Naive thymus-derived CD8-positive, alpha-beta T cell (primary cell): ENCODE data around the gene KPTN. TPM values are rescaled to one million over a fixed set of nuclear protein-coding genes. Genes with fewer than 3 reads are reported as not detected.

Experiments used
- ATAC-seq, 2 donors: fragments of 150-1000 bp; cut with Tn5 transposase in 1 of 2; sonication (Bioruptor Pico), chemical (Tn5 transposase) in 1 of 2; 1 replicate in 1 of 2; 2 replicates in 1 of 2; pipeline ENCODE4 v1.10.0; 2021; ENCODE audit warnings: mild to moderate bottlenecking in 2 of 2, moderate library complexity in 2 of 2
- POLR2A ChIA-PET: fragments of 350-600 bp; sonication (Branson Sonifier 250); formaldehyde crosslinking; loops from one replicate; lab custom pipeline; 2021; ENCODE audit warnings: antibody characterized with exemption; lab: Charles Lee
- DNase-seq, 10 donors: peaks; one replicate each; pipeline versions ENCODE4 v3.0.0 to v3.0.0-alpha.2; 2020 to 2022
- H3K27ac Mint-ChIP-seq, 10 donors: one replicate each; pipeline ENCODE4 v1.8.0; 2020 to 2022; ENCODE audit warnings: mild to moderate bottlenecking in 10 of 10, mixed read lengths in 10 of 10, moderate library complexity in 4 of 10, inconsistent platforms in 1 of 10
- H3K27me3 Mint-ChIP-seq, 5 donors: one replicate each; pipeline ENCODE4 v1.8.0; 2021 to 2022; ENCODE audit warnings: mixed read lengths in 5 of 5
- H3K36me3 Mint-ChIP-seq, 3 donors: one replicate each; pipeline ENCODE4 v1.8.0; 2020 to 2022; ENCODE audit warnings: mixed read lengths in 3 of 3, mild to moderate bottlenecking in 2 of 3, inconsistent platforms in 1 of 3
- H3K4me1 Mint-ChIP-seq, 4 donors: one replicate each; pipeline ENCODE4 v1.8.0; 2021 to 2022; ENCODE audit warnings: mixed read lengths in 4 of 4
- H3K4me3 Mint-ChIP-seq, 10 donors: one replicate each; pipeline ENCODE4 v1.8.0; 2020 to 2022; ENCODE audit warnings: mild to moderate bottlenecking in 10 of 10, mixed read lengths in 10 of 10, moderate library complexity in 6 of 10, inconsistent platforms in 1 of 10
- H3K9me3 Mint-ChIP-seq, 9 donors: one replicate each; pipeline ENCODE4 v1.8.0; 2020 to 2022; ENCODE audit warnings: mixed read lengths in 9 of 9, mild to moderate bottlenecking in 3 of 9, inconsistent platforms in 1 of 9, moderate library complexity in 1 of 9
- polyA plus RNA-seq, 3 donors: library from polyadenylated mRNA; unstranded; fragments of 300-500 nt; fragmentation: Illumina TruSeq; gene quantifications; one replicate each; pipeline ENCODE4 v1.2.3, GENCODE V29; 2021
- total RNA-seq, 8 experiments: library from RNA in 2 of 8; stranded (reverse) in 2 of 8; gene quantifications; one replicate each; pipeline ENCODE4 v1.2.3 and lab custom pipeline; 2021 to 2026

KPTN gene
- total and polyA plus RNA-seq, 5 experiments from 2014 or later: 5.4 to 8.0 (median 7.1) TPM

GRCh38 chr19:47437500-47437899, 46.5 kb downstream of the KPTN start:
- Mint-ChIP-seq H3K4me1 (peaks cover 7 to 21% (median 19%) of the 10 kb centered on the region in 4 donors), H3K36me3 (no peaks in the 10 kb centered on the region), H3K27ac (peak overlapping the region in 2 of 10 donors; percentile 53 to 55), H3K4me3 (no peak overlapping the region), H3K27me3 (peaks cover 24 to 75% (median 48%) of the 10 kb centered on the region in 5 donors), H3K9me3 (no peaks in the 10 kb centered on the region)
- DNase-seq (no peak), ATAC-seq (no peak)
- POLR2A ChIA-PET: interaction anchor here (1.5 kb wide), 1 partner anchor 78 kb away, joined by 6 read pairs; no protein-coding TSS in a partner anchor

GRCh38 chr19:47436712-47437401, 47.2 kb downstream of the KPTN start:
- Mint-ChIP-seq H3K4me3 (peak overlapping the region in 3 of 10 donors; percentile 3 to 44 (median 24)), H3K4me1 (peaks cover 9 to 26% (median 20%) of the 10 kb centered on the region in 4 donors), H3K27ac (peak overlapping the region in 2 of 10 donors; percentile 37 to 53), H3K36me3 (no peaks in the 10 kb centered on the region), H3K9me3 (no peaks in the 10 kb centered on the region), H3K27me3 (peaks cover 27 to 75% (median 46%) of the 10 kb centered on the region in 5 donors)
- POLR2A ChIA-PET: interaction anchor here (0.6 to 1.5 kb wide), 7 partner anchors 9 to 308 kb away, joined by 3 to 6 read pairs (median 4); no protein-coding TSS in a partner anchor
- peak; percentile 97 to 98 for ATAC-seq
- peak; percentile 69 to 90 (median 82) for DNase-seq

GRCh38 chr19:47435883-47436417, 48.1 kb downstream of the KPTN start:
- peaks cover 0 to 1% (median 0%) of the 10 kb centered on the region in 3 donors for H3K36me3 Mint-ChIP-seq
- ATAC-seq: no peak
- H3K4me3 Mint-ChIP-seq: peak overlapping the region in 4 of 10 donors; percentile 33 to 65 (median 43)
- no peak for DNase-seq
- no peaks in the 10 kb centered on the region for H3K9me3 Mint-ChIP-seq
- peaks cover 26 to 73% (median 43%) of the 10 kb centered on the region in 5 donors for H3K27me3 Mint-ChIP-seq
- peaks cover 9 to 26% (median 19%) of the 10 kb centered on the region in 4 donors for H3K4me1 Mint-ChIP-seq
- POLR2A ChIA-PET: interaction anchor here (1.0 to 1.2 kb wide), 4 partner anchors 12 to 309 kb away, joined by 3 to 4 read pairs (median 4); no protein-coding TSS in a partner anchor
- peak overlapping the region in 4 of 10 donors; percentile 25 to 53 (median 40) for H3K27ac Mint-ChIP-seq

- DNase-seq (no peak), ATAC-seq (no peak)
- Mint-ChIP-seq H3K27ac (peak overlapping the region in 1 of 10 donors; percentile 60), H3K9me3 (no peaks in the 10 kb centered on the region), H3K4me3 (peak overlapping the region in 9 of 10 donors; percentile 19 to 63 (median 44)), H3K36me3 (peaks cover 0 to 1% (median 0%) of the 10 kb centered on the region in 3 donors), H3K27me3 (peaks cover 26 to 73% (median 44%) of the 10 kb centered on the region in 5 donors), H3K4me1 (peaks cover 11 to 30% (median 21%) of the 10 kb centered on the region in 4 donors)
- POLR2A ChIA-PET: no interaction called here
These were observed 48.8 kb downstream of the KPTN start for GRCh38 chr19:47435196-47435595.

- no peaks in the 10 kb centered on the region for H3K9me3 Mint-ChIP-seq
- POLR2A ChIA-PET: interaction anchor here (1.1 to 1.9 kb wide), 2 partner anchors 265 to 274 kb away, joined by 4 read pairs; no protein-coding TSS in a partner anchor
- H3K4me3 Mint-ChIP-seq: no peak overlapping the region
- H3K27ac Mint-ChIP-seq: peak overlapping the region in 1 of 10 donors; percentile 3
- DNase-seq: no peak
- no peak for ATAC-seq
- peaks cover 16 to 39% (median 26%) of the 10 kb centered on the region in 4 donors for H3K4me1 Mint-ChIP-seq
- peaks cover 0 to 4% (median 1%) of the 10 kb centered on the region in 3 donors for H3K36me3 Mint-ChIP-seq
- peaks cover 23 to 71% (median 43%) of the 10 kb centered on the region in 5 donors for H3K27me3 Mint-ChIP-seq
These were observed 49.9 kb downstream of the KPTN start for GRCh38 chr19:47434088-47434487.

GRCh38 chr19:47433121-47433520, 50.9 kb downstream of the KPTN start:
- no peak for DNase-seq
- no peak overlapping the region for H3K4me3 Mint-ChIP-seq
- H3K27ac Mint-ChIP-seq: no peak overlapping the region
- ATAC-seq: no peak
- POLR2A ChIA-PET: interaction anchor here (1.1 to 1.9 kb wide), 2 partner anchors 266 to 275 kb away, joined by 4 read pairs; no protein-coding TSS in a partner anchor
- peaks cover 0 to 4% (median 1%) of the 10 kb centered on the region in 3 donors for H3K36me3 Mint-ChIP-seq
- peaks cover 15 to 62% (median 36%) of the 10 kb centered on the region in 5 donors for H3K27me3 Mint-ChIP-seq
- peaks cover 16 to 39% (median 26%) of the 10 kb centered on the region in 4 donors for H3K4me1 Mint-ChIP-seq
- H3K9me3 Mint-ChIP-seq: no peaks in the 10 kb centered on the region

- Mint-ChIP-seq H3K9me3 (no peaks in the 10 kb centered on the region), H3K4me3 (no peak overlapping the region), H3K36me3 (peaks cover 0 to 4% (median 1%) of the 10 kb centered on the region in 3 donors), H3K27me3 (peaks cover 15 to 56% (median 32%) of the 10 kb centered on the region in 5 donors), H3K4me1 (peaks cover 16 to 38% (median 26%) of the 10 kb centered on the region in 4 donors), H3K27ac (no peak overlapping the region)
- DNase-seq: no peak
- POLR2A ChIA-PET: interaction anchor here (0.5 to 1.9 kb wide), 2 partner anchors 275 to 1011 kb away, joined by 3 to 4 read pairs; no protein-coding TSS in a partner anchor
- no peak for ATAC-seq
These were observed 51.5 kb downstream of the KPTN start for GRCh38 chr19:47432499-47432898.

- ATAC-seq (no peak), DNase-seq (no peak)
- peaks cover 16 to 34% (median 23%) of the 10 kb centered on the region in 4 donors for H3K4me1 Mint-ChIP-seq
- peaks cover 0 to 4% (median 1%) of the 10 kb centered on the region in 3 donors for H3K36me3 Mint-ChIP-seq
- POLR2A ChIA-PET: interaction anchor here (0.5 kb wide), 1 partner anchor 1010 kb away, joined by 3 read pairs; no protein-coding TSS in a partner anchor
- H3K27me3 Mint-ChIP-seq: peaks cover 14 to 51% (median 28%) of the 10 kb centered on the region in 5 donors
- no peak overlapping the region for H3K27ac Mint-ChIP-seq
- H3K4me3 Mint-ChIP-seq: peak overlapping the region in 2 of 10 donors; percentile 21 to 61
- H3K9me3 Mint-ChIP-seq: no peaks in the 10 kb centered on the region
These were observed 51.9 kb downstream of the KPTN start for GRCh38 chr19:47432091-47432490.

GRCh38 chr19:47430041-47430802, 53.8 kb downstream of the KPTN start:
- Mint-ChIP-seq H3K36me3 (peaks cover 0 to 4% (median 1%) of the 10 kb centered on the region in 3 donors), H3K9me3 (no peaks in the 10 kb centered on the region), H3K27me3 (peaks cover 16 to 55% (median 28%) of the 10 kb centered on the region in 5 donors), H3K27ac (peak overlapping the region in 1 of 10 donors; percentile 75), H3K4me1 (peaks cover 6 to 20% (median 13%) of the 10 kb centered on the region in 4 donors), H3K4me3 (peak overlapping the region; percentile 11 to 77 (median 65))
- POLR2A ChIA-PET: interaction anchor here (0.6 kb wide), 1 partner anchor 258 kb away, joined by 3 read pairs; no protein-coding TSS in a partner anchor
- ATAC-seq: peak; percentile 26 to 43
- no peak for DNase-seq

- H3K27ac Mint-ChIP-seq: peak overlapping the region in 1 of 10 donors; percentile 56
- POLR2A ChIA-PET: interaction anchor here (0.6 to 1.7 kb wide), 3 partner anchors 16 to 854 kb away, joined by 3 to 7 read pairs (median 5); no protein-coding TSS in a partner anchor
- H3K27me3 Mint-ChIP-seq: peaks cover 17 to 59% (median 32%) of the 10 kb centered on the region in 5 donors
- no peaks in the 10 kb centered on the region for H3K9me3 Mint-ChIP-seq
- no peak for ATAC-seq
- peaks cover 4 to 20% (median 12%) of the 10 kb centered on the region in 4 donors for H3K4me1 Mint-ChIP-seq
- H3K4me3 Mint-ChIP-seq: peak overlapping the region in 9 of 10 donors; percentile 14 to 77 (median 66)
- H3K36me3 Mint-ChIP-seq: peaks cover 0 to 4% (median 1%) of the 10 kb centered on the region in 3 donors
- no peak for DNase-seq
These were observed 54.8 kb downstream of the KPTN start for GRCh38 chr19:47429140-47429793.
